OCI-M2 (cell line): ENCODE measurements around the gene RCSD1.

Experiments
- DNase-seq: peaks from one replicate; lab custom pipeline; 2025; ENCODE audit not compliant: unreplicated experiment; lab: John Stamatoyannopoulos, UW

The RCSD1 gene

DNA sequence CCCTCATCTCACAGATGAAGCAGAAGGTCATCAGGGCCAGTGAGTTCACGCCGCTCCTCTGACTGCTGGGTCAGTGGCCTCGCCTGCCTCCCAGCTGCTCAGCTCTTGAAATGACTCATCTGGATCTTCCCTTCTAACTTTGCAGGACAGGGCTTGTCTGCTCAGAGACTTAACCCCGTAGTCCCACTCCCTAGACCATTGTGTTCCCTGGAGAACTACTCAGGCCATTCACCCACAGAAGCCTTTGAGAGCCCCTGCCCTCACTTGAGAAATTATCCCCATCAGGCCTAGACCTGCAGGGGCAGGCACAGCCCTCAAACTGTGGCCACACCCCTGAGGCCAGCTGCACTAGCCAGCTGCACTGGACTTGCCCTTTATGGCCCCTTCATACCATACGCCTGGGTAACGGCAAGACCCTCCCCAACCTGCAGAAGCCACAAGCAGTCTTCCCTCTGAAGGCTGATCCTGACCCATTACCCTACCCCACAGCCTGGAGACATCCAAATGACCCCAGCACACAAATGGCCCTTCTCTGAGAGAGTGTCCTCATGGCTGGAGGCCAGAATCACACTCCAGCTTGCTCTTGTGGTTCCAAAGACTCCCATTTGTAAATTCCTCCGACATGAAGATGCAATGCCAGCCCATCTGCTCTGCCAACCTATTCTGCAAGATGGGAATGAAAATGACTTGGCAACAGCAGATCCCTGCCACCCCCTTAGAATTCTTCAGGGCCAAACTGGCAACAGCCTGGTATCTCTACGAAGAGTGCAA is 33.2 kb downstream of the RCSD1 start:
- no peak for DNase-seq

GRCh38 chr1:167665469-167665868 is 35.4 kb downstream of the RCSD1 start:
- no peak for DNase-seq

GRCh38 chr1:167666416-167666815 is 36.4 kb downstream of the RCSD1 start:
- no peak for DNase-seq

DNA sequence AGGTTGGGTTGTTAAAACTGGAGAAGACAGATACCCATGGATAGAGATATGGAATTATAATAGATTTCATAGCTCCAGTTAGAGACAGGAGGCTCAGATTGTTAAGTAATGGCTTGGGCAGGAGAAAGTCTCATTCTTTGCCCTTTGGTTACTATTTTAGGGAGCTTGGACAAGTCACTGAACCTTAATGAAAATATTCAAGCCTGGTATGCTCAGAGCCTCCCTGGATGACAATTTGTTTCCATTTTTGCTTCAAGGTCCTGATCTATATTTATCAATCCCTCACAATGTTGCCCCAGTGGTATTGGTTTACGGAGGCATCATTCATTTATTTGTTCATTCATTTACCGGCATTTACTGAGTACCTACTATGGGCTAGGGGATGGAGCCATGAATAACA is 37.5 kb downstream of the RCSD1 start:
- DNase-seq = no peak

- no peak for DNase-seq
Observed at GRCh38 chr1:167668108-167668507, 38.1 kb downstream of the RCSD1 start.

GRCh38 chr1:167669209-167670124 is 39.4 kb downstream of the RCSD1 start:
- no peak for DNase-seq

- DNase-seq = no peak
Observed at GRCh38 chr1:167670563-167670962, 40.5 kb downstream of the RCSD1 start.

GRCh38 chr1:167671727-167672511 is 41.9 kb downstream of the RCSD1 start:
- DNase-seq = no peak

- no peak for DNase-seq
Observed at GRCh38 chr1:167672831-167673230, 42.8 kb downstream of the RCSD1 start.

DNA sequence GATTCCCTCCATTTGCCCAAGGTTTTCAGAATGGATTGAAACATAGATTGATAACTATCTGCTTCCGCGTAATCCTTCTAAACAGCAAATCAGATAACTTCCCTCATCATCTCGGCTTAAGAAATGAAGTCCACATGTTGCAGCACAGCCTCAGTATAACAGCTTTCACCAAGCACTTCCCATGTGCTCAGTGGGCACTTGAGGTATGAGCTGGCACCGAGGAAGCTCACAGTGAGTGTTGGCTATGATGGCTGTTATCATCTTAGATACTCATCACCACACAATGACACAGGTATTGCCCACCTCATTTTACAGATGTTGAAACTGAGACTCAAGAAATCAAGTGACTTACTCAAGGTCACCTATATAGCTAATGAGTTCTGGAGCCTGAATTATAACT is 43.2 kb downstream of the RCSD1 start:
- DNase-seq = no peak

GRCh38 chr1:167674156-167674555 is 44.1 kb downstream of the RCSD1 start:
- no peak for DNase-seq

GRCh38 chr1:167675440-167675839 is 45.4 kb downstream of the RCSD1 start:
- no peak for DNase-seq

DNA sequence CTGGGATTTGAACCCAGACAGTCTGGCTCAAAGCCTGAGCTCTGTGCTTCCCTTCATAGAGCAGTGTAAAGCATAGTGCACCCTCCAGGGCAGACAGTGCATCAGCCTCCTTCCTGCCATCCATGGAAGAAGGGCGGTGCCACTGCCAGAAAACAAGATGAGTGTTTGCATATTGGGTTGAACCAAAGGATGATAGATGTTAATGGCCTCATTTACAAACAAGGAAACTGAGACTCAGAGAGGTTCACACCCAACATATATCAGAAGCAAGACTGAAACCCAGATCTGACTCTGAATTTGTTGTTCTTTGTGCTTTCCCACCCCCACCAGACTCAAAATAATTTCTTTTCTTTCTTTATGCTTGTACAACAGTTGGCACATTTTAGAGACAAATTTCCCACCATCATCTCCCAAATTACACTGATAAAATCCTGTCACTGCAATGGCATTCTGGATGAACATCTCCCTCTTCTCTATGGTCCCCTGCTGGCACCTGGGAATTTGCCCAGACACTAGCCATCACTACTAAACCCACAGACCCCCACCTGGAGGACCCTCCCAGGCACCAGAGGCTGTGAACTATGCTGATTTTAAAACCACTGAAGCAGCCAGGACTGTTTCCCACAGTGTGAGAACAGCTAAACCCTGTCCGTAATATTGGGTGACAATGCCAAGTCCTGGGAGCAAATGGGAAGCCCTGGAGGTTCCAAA is 46.3 kb downstream of the RCSD1 start:
- DNase-seq = no peak

DNA sequence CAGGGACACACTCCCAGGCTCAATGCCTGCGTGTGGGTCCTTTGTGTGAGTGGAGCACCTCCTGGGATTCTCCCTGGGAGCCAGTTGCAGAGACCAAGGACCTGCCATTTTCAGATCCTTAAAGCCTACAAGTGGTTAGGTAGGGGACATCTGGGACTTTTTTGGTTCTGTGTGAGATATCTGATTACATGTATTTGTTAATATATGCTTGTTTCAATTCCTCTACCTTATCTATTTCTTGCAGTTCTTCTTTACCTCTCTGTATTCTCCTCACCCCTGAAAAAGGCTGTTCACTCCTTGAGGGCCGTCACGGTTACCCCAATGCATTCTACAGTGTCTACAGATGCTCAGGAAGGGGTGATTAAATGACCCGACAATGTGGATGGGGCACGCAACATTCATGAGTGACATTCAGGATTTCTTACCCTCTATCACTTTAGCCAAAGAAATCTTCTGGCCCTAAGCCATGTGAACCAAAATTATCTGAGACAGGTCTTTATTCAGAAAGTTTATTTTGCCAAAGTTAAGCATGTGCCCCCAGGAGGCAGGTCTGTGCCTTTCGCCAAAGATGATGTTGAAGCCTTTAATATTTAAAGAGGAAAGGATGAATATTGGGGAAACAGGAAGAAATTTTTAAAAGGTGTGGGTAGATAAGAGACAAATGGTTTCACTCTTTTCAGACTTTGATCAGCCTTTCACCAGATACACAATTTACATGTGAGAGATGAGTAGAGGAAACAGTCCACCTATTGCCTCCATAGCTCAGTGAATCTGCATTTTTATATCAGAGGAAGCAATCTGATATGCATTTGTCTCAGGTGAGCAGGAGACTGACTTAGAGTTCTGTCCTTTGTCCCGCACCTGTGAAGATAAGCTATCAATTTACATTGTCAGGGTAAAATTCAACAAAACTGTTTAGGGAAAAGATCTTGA is 47.1 kb downstream of the RCSD1 start:
- no peak for DNase-seq

- no peak for DNase-seq
Observed at GRCh38 chr1:167678422-167678821, 48.4 kb downstream of the RCSD1 start.

GRCh38 chr1:167678838-167679237 is 48.8 kb downstream of the RCSD1 start:
- DNase-seq = no peak

DNA sequence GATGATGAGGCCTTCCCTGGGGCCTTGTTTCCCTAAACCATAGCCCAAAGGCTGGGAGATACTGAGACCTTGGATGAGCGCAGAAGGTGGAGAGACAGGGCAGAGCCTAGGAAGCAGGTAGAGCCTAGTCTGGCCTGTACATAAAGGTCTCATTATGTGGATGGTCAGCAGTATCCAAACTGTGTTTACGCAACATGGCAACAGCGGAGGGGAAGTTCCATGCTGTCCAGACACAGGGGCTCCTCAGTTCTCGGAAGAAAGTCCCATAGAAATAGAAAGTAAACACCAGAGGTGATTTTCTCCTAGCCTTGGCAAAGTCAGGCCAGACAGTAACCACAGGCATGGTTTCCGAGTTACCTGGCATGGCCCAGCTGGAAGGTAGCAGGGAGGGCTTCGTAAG is 49.7 kb downstream of the RCSD1 start:
- no peak for DNase-seq

- DNase-seq = no peak
Observed at GRCh38 chr1:167681024-167681423, 51.0 kb downstream of the RCSD1 start.

GRCh38 chr1:167681451-167682098 is 51.5 kb downstream of the RCSD1 start:
- no peak for DNase-seq
